ENCODE measurements around the gene ITGB3BP. TPM values are rescaled to one million over a fixed set of nuclear protein-coding genes. Genes with fewer than 3 reads are reported as not detected.

The ITGB3BP gene
- total RNA-seq, 1 experiment from 2014 or later = 47.2 TPM

GRCh38 chr1:63413394-63413793, 109.6 kb downstream of the ITGB3BP start:
- H4K91ac ChIP-seq (ENCODE audit: insufficient read length, low read depth, low read length) = no peak overlapping the region
- no peak overlapping the region for H3K27ac ChIP-seq (ENCODE audit: insufficient read length, low read depth, low read length)
- H4K20me1 ChIP-seq (ENCODE audit: control insufficient read depth, insufficient read depth, insufficient read length) = no peaks in the 10 kb centered on the region
- H3K23ac ChIP-seq (ENCODE audit: insufficient read length, low read depth, low read length) = no peak overlapping the region
- no peaks in the 10 kb centered on the region for H3K23me2 ChIP-seq (ENCODE audit: insufficient read length, low read depth, low read length, poor library complexity, severe bottlenecking)
- H3K14ac ChIP-seq (ENCODE audit: insufficient read depth, low read length) = no peak overlapping the region
- no peak overlapping the region for H2BK5ac ChIP-seq (ENCODE audit: insufficient read length, low read length)
- H3K56ac ChIP-seq (ENCODE audit: insufficient read length, low read depth, low read length) = no peak overlapping the region
- no peak overlapping the region for H3K27ac Mint-ChIP-seq
- no peaks in the 10 kb centered on the region for H3K79me1 ChIP-seq (ENCODE audit: insufficient read depth, low read depth, low read length, poor library complexity, severe bottlenecking)
- H3T11ph ChIP-seq (ENCODE audit: low read length) = no peak overlapping the region
- no CpG with 5 or more reads among the region's 1 CpG for WGBS (ENCODE audit: extremely low coverage, insufficient read length, low lambda C conversion rate)
- no peak for DNase-seq
- no peak overlapping the region for H2AK5ac ChIP-seq (ENCODE audit: insufficient read length, low read length)
- TF ChIP-seq CTCF (conservative IDR thresholded peaks at IDR 0.05) = no peak; the same call in 2 of the 3 replicates
- no peaks in the 10 kb centered on the region for H3K27me3 ChIP-seq (ENCODE audit: insufficient read depth, low read length)
- H4K5ac ChIP-seq (ENCODE audit: insufficient read length, low read depth, low read length) = no peak overlapping the region
- no peak overlapping the region for H3K4me3 Mint-ChIP-seq
- no peak overlapping the region for H2BK20ac ChIP-seq (ENCODE audit: low read depth, low read length, poor library complexity, severe bottlenecking)
- no peaks in the 10 kb centered on the region for H3K9me3 Mint-ChIP-seq
- no peak overlapping the region for H2BK12ac ChIP-seq (ENCODE audit: insufficient read length, low read depth, low read length)
- no peaks in the 10 kb centered on the region; a peak in 1 of 7 replicates for H3K36me3 Mint-ChIP-seq (ENCODE audit: insufficient read depth in 1 of 3, low read depth in 3 of 3)
- no peaks in the 10 kb centered on the region for H3K79me2 ChIP-seq (ENCODE audit: insufficient read depth, low read length)
- no peak overlapping the region for H3K9ac ChIP-seq (ENCODE audit: extremely low read depth, insufficient read length, low read length)
- no peak overlapping the region for H2BK15ac ChIP-seq (ENCODE audit: low read depth, low read length)
- no peak overlapping the region for H3K4ac ChIP-seq (ENCODE audit: low read depth, low read length)
- no peaks in the 10 kb centered on the region for H3K4me1 ChIP-seq (ENCODE audit: insufficient read depth, low read length)
- peaks cover 0 to 6% of the 10 kb centered on the region in 2 experiments; a peak in 2 of 4 replicates for H3K4me1 Mint-ChIP-seq
- no peak overlapping the region for H2AFZ ChIP-seq (ENCODE audit: low read length)
- H3K4me2 ChIP-seq (ENCODE audit: insufficient read depth, insufficient read length, low read length) = no peak overlapping the region
- no peak overlapping the region for H3K18ac ChIP-seq (ENCODE audit: insufficient read length, low read depth, low read length)
- H4K8ac ChIP-seq (replicated peaks; ENCODE audit: insufficient read length, low read depth, low read length) = no peak overlapping the region
- no peaks in the 10 kb centered on the region for H3K9me3 ChIP-seq (ENCODE audit: control insufficient read depth, low read depth, low read length)
- H3K27me3 Mint-ChIP-seq (ENCODE audit: low read depth) = no peaks in the 10 kb centered on the region
- H2BK120ac ChIP-seq (ENCODE audit: low read depth, low read length, poor library complexity, severe bottlenecking) = no peak overlapping the region

All from H9 (cell line).